H1 (cell line): ENCODE measurements around the gene SMR3A. TPM values are rescaled to one million over a fixed set of nuclear protein-coding genes. Genes with fewer than 3 reads are reported as not detected.

ENCODE experiments used
- KDM5A ChIP-seq: fragments of 200-600 bp; IDR thresholded peaks from 2 replicates; pipeline ENCODE4 v1.7.1; 2012; ENCODE audit warnings: mild to moderate bottlenecking, low read length, inconsistent platforms, mixed read lengths
- RAD21 ChIP-seq, 2 experiments: IDR thresholded peaks in 1 of 2; conservative IDR thresholded peaks in 1 of 2; 2 replicates each; pipeline ENCODE4 v1.6.1; 2011; ENCODE audit warnings: low read depth in 2 of 2, low read length in 2 of 2, improper control_type of control experiment in 1 of 2, inconsistent platforms in 1 of 2, mild to moderate bottlenecking in 1 of 2, moderate library complexity in 1 of 2
- TCF12 ChIP-seq: IDR thresholded peaks from 2 replicates; pipeline ENCODE4 v1.6.1; 2011; ENCODE audit warnings: low read depth, mild to moderate bottlenecking, low read length
- polyA plus RNA-seq, 7 experiments: library from polyadenylated mRNA; depleted of rRNA in 3 of 7; stranded (reverse) in 5 of 7; unstranded in 2 of 7; fragments of >200 nt in 5 of 7; fragments of 200-250 nt in 2 of 7; gene quantifications; 1 replicate in 5 of 7; 2 replicates in 1 of 7; 4 replicates in 1 of 7; pipeline versions ENCODE4 v1.2.1 to v1.2.3, GENCODE V29; 2011 to 2013; ENCODE audit warnings: missing spikeins in 2 of 7, mixed read lengths in 2 of 7
- total RNA-seq: library from RNA; stranded (reverse); fragmentation: NEBNext Ultra II Directional; extraction: Animal tissue kit (Norgen Biotek cat#: 25700); gene quantifications from 2 replicates; pipeline ENCODE4 v1.2.1, GENCODE V29; 2021
- TF ChIP-seq, protein P1 (sequence below): IDR thresholded peaks from 2 replicates; pipeline ENCODE4 v1.6.1; 2011; ENCODE audit warnings: low read depth, mild to moderate bottlenecking, low read length; ENCODE audit not compliant: insufficient read depth

SMR3A gene
- total and polyA plus RNA-seq, 2 of the 8 experiments (the other 6 are each of a cell fraction or from before 2014, with no cell fraction given), result not detected

- TF ChIP-seq RAD21 (IDR thresholded peaks at IDR 0.05 in 1 of 2, conservative IDR thresholded peaks at IDR 0.05 in 1 of 2; ENCODE audit: low read depth in 2 of 2, low read length in 2 of 2) (no peak), TCF12 (no peak), KDM5A (no peak)
- TF ChIP-seq, protein P1, sequence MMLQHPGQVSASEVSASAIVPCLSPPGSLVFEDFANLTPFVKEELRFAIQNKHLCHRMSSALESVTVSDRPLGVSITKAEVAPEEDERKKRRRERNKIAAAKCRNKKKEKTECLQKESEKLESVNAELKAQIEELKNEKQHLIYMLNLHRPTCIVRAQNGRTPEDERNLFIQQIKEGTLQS, result no peak
These were observed 4.4 kb upstream of the SMR3A start (continued) for GRCh38 chr4:70356185-70356584.
